AG09309 (cell line): ENCODE measurements around the gene ESPNL.
"Not testable (repeated sequence)": the region's sequence is repeated elsewhere in the genome, so short reads cannot be mapped to it uniquely, and the experiment has no call there.

Source experiments
- DNase-seq: peaks from one replicate; pipeline ENCODE4 v3.0.0-alpha.2; 2010; ENCODE audit warnings: low read depth
- H3K4me3 ChIP-seq: 2 replicates; pipeline ENCODE4 v1.5.1; 2011; ENCODE audit warnings: mild to moderate bottlenecking, low read depth, low read length, moderate library complexity; ENCODE audit not compliant: control insufficient read depth
- CTCF ChIP-seq: IDR thresholded peaks from 2 replicates; pipeline ENCODE4 v1.5.1; 2011; ENCODE audit warnings: mild to moderate bottlenecking, low read depth, low read length, inconsistent platforms; ENCODE audit not compliant: insufficient read depth, control insufficient read depth; ENCODE audit errors: missing control alignments

Gene ESPNL

GRCh38 chr2:238100049-238100820 lies at the start of gene ESPNL:
Gene ESPNL (plus strand): TSS chr2:238100340. CDS start chr2:238100420, 80 bp downstream.
- no peak for TF ChIP-seq CTCF
- no peak within 1 kb of the TSS for H3K4me3 ChIP-seq
- DNase-seq, result no peak

- no peak for DNase-seq
- no peak for TF ChIP-seq CTCF
- no peak overlapping the region for H3K4me3 ChIP-seq
Observed at GRCh38 chr2:238053191-238053776, 46.9 kb upstream of the ESPNL start.

GRCh38 chr2:238055841-238056240 lies 44.3 kb upstream of the ESPNL start:
- DNase-seq, result no peak
- TF ChIP-seq CTCF, result no peak
- no peak overlapping the region for H3K4me3 ChIP-seq

- H3K4me3 ChIP-seq, DNase-seq: not testable (repeated sequence)
Observed at GRCh38 chr2:238057696-238058575, 42.2 kb upstream of the ESPNL start.

GRCh38 chr2:238059505-238059904 lies 40.6 kb upstream of the ESPNL start:
- no peak overlapping the region for H3K4me3 ChIP-seq
- TF ChIP-seq CTCF, result no peak
- DNase-seq, result no peak

GRCh38 chr2:238060096-238060541 lies 40.0 kb upstream of the ESPNL start:
- H3K4me3 ChIP-seq, result peak overlapping the region; percentile 71
- no peak for DNase-seq
- no peak for TF ChIP-seq CTCF
